Measurements from ENCODE around the gene SCGB3A1.

DNA sequence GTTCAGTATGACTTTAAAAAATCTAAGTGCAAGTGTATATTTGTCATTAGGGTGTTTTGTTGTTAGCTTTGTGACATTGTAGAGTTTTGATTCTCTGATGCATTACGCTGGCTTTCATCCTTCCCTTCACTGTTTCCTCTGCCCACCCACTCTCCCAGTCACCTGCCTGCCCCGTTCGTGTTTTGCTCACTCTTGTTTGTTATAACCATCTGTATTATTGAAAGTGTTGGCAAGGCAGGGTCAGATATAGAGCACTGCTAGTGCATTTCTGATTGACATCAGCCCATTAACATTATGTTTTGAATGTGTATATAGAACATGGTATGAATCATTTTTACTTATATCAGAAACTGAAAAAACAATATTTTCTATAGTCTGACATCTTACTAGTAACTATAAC lies 27.3 kb downstream of the SCGB3A1 start:
- TF ChIP-seq, protein P1, sequence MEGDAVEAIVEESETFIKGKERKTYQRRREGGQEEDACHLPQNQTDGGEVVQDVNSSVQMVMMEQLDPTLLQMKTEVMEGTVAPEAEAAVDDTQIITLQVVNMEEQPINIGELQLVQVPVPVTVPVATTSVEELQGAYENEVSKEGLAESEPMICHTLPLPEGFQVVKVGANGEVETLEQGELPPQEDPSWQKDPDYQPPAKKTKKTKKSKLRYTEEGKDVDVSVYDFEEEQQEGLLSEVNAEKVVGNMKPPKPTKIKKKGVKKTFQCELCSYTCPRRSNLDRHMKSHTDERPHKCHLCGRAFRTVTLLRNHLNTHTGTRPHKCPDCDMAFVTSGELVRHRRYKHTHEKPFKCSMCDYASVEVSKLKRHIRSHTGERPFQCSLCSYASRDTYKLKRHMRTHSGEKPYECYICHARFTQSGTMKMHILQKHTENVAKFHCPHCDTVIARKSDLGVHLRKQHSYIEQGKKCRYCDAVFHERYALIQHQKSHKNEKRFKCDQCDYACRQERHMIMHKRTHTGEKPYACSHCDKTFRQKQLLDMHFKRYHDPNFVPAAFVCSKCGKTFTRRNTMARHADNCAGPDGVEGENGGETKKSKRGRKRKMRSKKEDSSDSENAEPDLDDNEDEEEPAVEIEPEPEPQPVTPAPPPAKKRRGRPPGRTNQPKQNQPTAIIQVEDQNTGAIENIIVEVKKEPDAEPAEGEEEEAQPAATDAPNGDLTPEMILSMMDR (IDR thresholded peaks at IDR 0.05), result no peak
- no peak for TF ChIP-seq POLR2A (IDR thresholded peaks at IDR 0.05)
